H1 (cell line): ENCODE results near the gene FGD5. TPM values are rescaled to one million over a fixed set of nuclear protein-coding genes. Genes with fewer than 3 reads are reported as not detected.

ENCODE experiments used
- CTCF ChIA-PET: fragments of 300-600 bp; sonication (Branson Sonifier 250); formaldehyde crosslinking; loops from one replicate; lab custom pipeline; 2021; ENCODE audit not compliant: partially characterized antibody; lab: Charles Lee
- POLR2A ChIA-PET: fragments of 300-600 bp; sonication (Branson Sonifier 250); formaldehyde crosslinking; loops from one replicate; lab custom pipeline; 2021; ENCODE audit warnings: inconsistent platforms; ENCODE audit not compliant: partially characterized antibody; lab: Charles Lee
- DNase-seq, 2 experiments: peaks; one replicate each; pipeline versions ENCODE4 v3.0.0 to v3.0.0-alpha.2; 2010 to 2022; ENCODE audit warnings: low spot score in 2 of 2, low read depth in 1 of 2, mixed read lengths in 1 of 2
- FAIRE-seq: peaks from 2 replicates; lab custom pipeline; 2011; peaks lifted over from hg19 to GRCh38; lab: Jason Lieb, UNC
- H2AFZ ChIP-seq: 2 replicates; pipeline ENCODE4 v1.8.1; 2012; ENCODE audit warnings: low read length, inconsistent platforms
- H2AK5ac ChIP-seq: 2 replicates; pipeline ENCODE4 v1.6.1; 2013; ENCODE audit warnings: low read depth, low read length
- H2BK120ac ChIP-seq: replicated peaks from 2 replicates; pipeline ENCODE3; 2013; ENCODE audit warnings: low read depth, low read length, inconsistent platforms
- H2BK12ac ChIP-seq: 2 replicates; pipeline ENCODE4 v1.6.1; 2013; ENCODE audit warnings: low read depth, low read length
- H2BK15ac ChIP-seq: 2 replicates; pipeline ENCODE4 v1.6.1; 2013; ENCODE audit warnings: low read length
- H2BK20ac ChIP-seq: 2 replicates; pipeline ENCODE4 v1.6.1; 2013; ENCODE audit warnings: low read length
- H2BK5ac ChIP-seq: 2 replicates; pipeline ENCODE4 v1.6.1; 2013; ENCODE audit warnings: low read depth, low read length
- H3K14ac ChIP-seq: 2 replicates; pipeline ENCODE4 v1.6.1; 2013; ENCODE audit warnings: inconsistent platforms; ENCODE audit not compliant: insufficient read length
- H3K18ac ChIP-seq: 2 replicates; pipeline ENCODE4 v1.6.1; 2013; ENCODE audit warnings: low read length; ENCODE audit errors: extremely low read depth
- H3K23ac ChIP-seq: 2 replicates; pipeline ENCODE4 v1.6.1; 2013; ENCODE audit warnings: inconsistent platforms; ENCODE audit not compliant: insufficient read length
- H3K23me2 ChIP-seq: 2 replicates; pipeline ENCODE4 v1.6.1; 2013; ENCODE audit warnings: low read depth, low read length
- H3K27ac ChIP-seq: 2 replicates; pipeline ENCODE4 v1.6.1; 2011; ENCODE audit warnings: low read depth, low read length, inconsistent platforms
- H3K27me3 ChIP-seq, 4 experiments: replicated peaks in 1 of 4; 1 replicate in 1 of 4; 2 replicates in 3 of 4; pipeline versions ENCODE4 v1.6.1 to v1.8.1; 2011 to 2013; ENCODE audit warnings: low read length in 3 of 4, mild to moderate bottlenecking in 3 of 4, inconsistent platforms in 2 of 4, mixed read lengths in 2 of 4, moderate library complexity in 1 of 4; ENCODE audit not compliant: control insufficient read depth in 3 of 4, insufficient read depth in 3 of 4; ENCODE audit errors: extremely low read depth in 1 of 4
- H3K36me3 ChIP-seq, 4 experiments: 2 replicates each; pipeline versions ENCODE4 v1.6.1 to v1.8.1; 2011 to 2013; ENCODE audit warnings: mild to moderate bottlenecking in 4 of 4, low read length in 3 of 4, moderate library complexity in 2 of 4, control low read depth in 1 of 4, inconsistent platforms in 1 of 4; ENCODE audit not compliant: insufficient read depth in 4 of 4, control insufficient read depth in 2 of 4
- H3K4ac ChIP-seq: replicated peaks from 2 replicates; pipeline ENCODE3; 2013; ENCODE audit warnings: low read length, low read depth, mixed read lengths, inconsistent platforms; ENCODE audit not compliant: insufficient read length
- H3K4me1 ChIP-seq, 4 experiments: replicated peaks in 1 of 4; 1 replicate in 1 of 4; 2 replicates in 3 of 4; pipeline versions ENCODE4 v1.6.1 to v1.8.1; 2011 to 2013; ENCODE audit warnings: low read length in 3 of 4, inconsistent platforms in 2 of 4, mixed read lengths in 1 of 4; ENCODE audit not compliant: insufficient read depth in 4 of 4, control insufficient read depth in 3 of 4
- H3K4me2 ChIP-seq, 2 experiments: 2 replicates each; pipeline versions ENCODE4 v1.6.1 to v1.8.1; 2011 to 2013; ENCODE audit warnings: low read depth in 2 of 2, low read length in 2 of 2, control low read depth in 1 of 2, inconsistent platforms in 1 of 2, mild to moderate bottlenecking in 1 of 2; ENCODE audit not compliant: insufficient read depth in 1 of 2
- H3K4me3 ChIP-seq, 4 experiments: fragments of 200-600, 300-600 bp in 1 of 4; sonication (generic), shearing (Covaris generic), sonication (Bioruptor Twin) in 1 of 4; 2 replicates each; pipeline versions ENCODE4 v1.5.1 to v1.8.1; 2011 to 2016; ENCODE audit warnings: low read length in 4 of 4, low read depth in 3 of 4, control low read depth in 2 of 4, inconsistent platforms in 2 of 4, mild to moderate bottlenecking in 2 of 4, mixed read lengths in 1 of 4, moderate library complexity in 1 of 4; ENCODE audit not compliant: insufficient read depth in 2 of 4; ENCODE audit errors: extremely low read depth in 1 of 4
- H3K56ac ChIP-seq: replicated peaks from 2 replicates; pipeline ENCODE3; 2013; ENCODE audit warnings: low read depth, mild to moderate bottlenecking, mixed read lengths, low read length, inconsistent platforms; ENCODE audit not compliant: insufficient read length
- H3K79me1 ChIP-seq: 2 replicates; pipeline ENCODE4 v1.6.1; 2013; ENCODE audit warnings: low read depth, low read length, control low read depth
- H3K79me2 ChIP-seq, 2 experiments: 2 replicates each; pipeline versions ENCODE4 v1.6.1 to v1.8.1; 2012 to 2013; ENCODE audit warnings: low read length in 2 of 2, mild to moderate bottlenecking in 2 of 2, inconsistent platforms in 1 of 2; ENCODE audit not compliant: insufficient read depth in 2 of 2, control insufficient read depth in 1 of 2
- H3K9ac ChIP-seq, 4 experiments: replicated peaks in 1 of 4; 1 replicate in 1 of 4; 2 replicates in 3 of 4; pipeline versions ENCODE4 v1.6.1 to v1.8.1; 2011 to 2013; ENCODE audit warnings: low read depth in 3 of 4, low read length in 3 of 4, control low read depth in 2 of 4, mild to moderate bottlenecking in 2 of 4, moderate library complexity in 2 of 4, inconsistent platforms in 1 of 4; ENCODE audit errors: extremely low read depth in 1 of 4
- H3K9me3 ChIP-seq, 2 experiments: 2 replicates each; pipeline versions ENCODE4 v1.6.1 to v1.8.1; 2012 to 2013; ENCODE audit warnings: mild to moderate bottlenecking in 2 of 2, moderate library complexity in 2 of 2, control low read depth in 1 of 2, inconsistent platforms in 1 of 2, low read depth in 1 of 2, low read length in 1 of 2, mixed read lengths in 1 of 2; ENCODE audit not compliant: insufficient read depth in 2 of 2
- H4K20me1 ChIP-seq, 2 experiments: replicated peaks in 1 of 2; 2 replicates each; pipeline versions ENCODE3 to v1.8.1; 2011 to 2013; ENCODE audit warnings: inconsistent platforms in 2 of 2, low read length in 2 of 2, mild to moderate bottlenecking in 1 of 2; ENCODE audit not compliant: insufficient read depth in 2 of 2, control insufficient read depth in 1 of 2
- H4K5ac ChIP-seq: 2 replicates; pipeline ENCODE4 v1.6.1; 2013; ENCODE audit warnings: low read length, low read depth, mixed read lengths, inconsistent platforms; ENCODE audit not compliant: insufficient read length
- H4K8ac ChIP-seq: 2 replicates; pipeline ENCODE4 v1.8.0; 2013; ENCODE audit warnings: mild to moderate bottlenecking, moderate library complexity, low read length, inconsistent platforms; ENCODE audit not compliant: insufficient read depth; ENCODE audit errors: extremely low read depth
- H4K91ac ChIP-seq: replicated peaks from 2 replicates; pipeline ENCODE3; 2013; ENCODE audit warnings: low read length, mixed read lengths, inconsistent platforms; ENCODE audit not compliant: insufficient read length
- FOSL1 ChIP-seq: IDR thresholded peaks from 2 replicates; pipeline ENCODE4 v1.6.1; 2011; ENCODE audit warnings: mild to moderate bottlenecking, low read depth, low read length, moderate library complexity; ENCODE audit not compliant: insufficient read depth
- HDAC6 ChIP-seq: IDR thresholded peaks from one replicate; pipeline ENCODE4 v1.7.1; 2012; ENCODE audit warnings: low read depth, mild to moderate bottlenecking, inconsistent platforms, low read length, moderate library complexity
- JUN ChIP-seq: IDR thresholded peaks from 2 replicates; pipeline ENCODE4 v1.6.1; 2011; ENCODE audit warnings: low read depth, mild to moderate bottlenecking, improper control_type of control experiment, low read length
- JUND ChIP-seq: IDR thresholded peaks from 2 replicates; pipeline ENCODE4 v1.6.1; 2011; ENCODE audit warnings: mild to moderate bottlenecking, improper control_type of control experiment, low read length
- KDM1A ChIP-seq: fragments of 200-600, 300-600 bp; sonication (generic); IDR thresholded peaks from 2 replicates; pipeline ENCODE4 v1.7.1; 2016; ENCODE audit warnings: mild to moderate bottlenecking, low read length, borderline replicate concordance
- SIN3A ChIP-seq, 2 experiments: IDR thresholded peaks in 1 of 2; conservative IDR thresholded peaks in 1 of 2; 2 replicates each; pipeline ENCODE4 v1.6.1; 2011 to 2012; ENCODE audit warnings: low read length in 2 of 2, improper control_type of control experiment in 1 of 2, low read depth in 1 of 2, mild to moderate bottlenecking in 1 of 2
- SIRT6 ChIP-seq: IDR thresholded peaks from one replicate; pipeline ENCODE4 v1.7.1; 2012; ENCODE audit warnings: low read length, inconsistent platforms
- WGBS, 2 experiments: shearing (Covaris generic) in 1 of 2; methylation state at CpG; one replicate each; pipeline versions ENCODE4 v1.1.6 to v1.1.7; 2013 to 2015; ENCODE audit warnings: low lambda C conversion rate in 2 of 2, mixed read lengths in 2 of 2, inconsistent platforms in 1 of 2, low coverage in 1 of 2, missing lambda C conversion rate in 1 of 2; ENCODE audit not compliant: insufficient replicate concordance in 2 of 2, insufficient coverage in 1 of 2, insufficient read length in 1 of 2; ENCODE audit errors: extremely low coverage in 1 of 2, missing lambda C conversion rate in 1 of 2; 5-methylcytosine and 5-hydroxymethylcytosine counted together
- polyA plus RNA-seq, 7 experiments: library from polyadenylated mRNA; depleted of rRNA in 3 of 7; stranded (reverse) in 5 of 7; unstranded in 2 of 7; fragments of >200 nt in 5 of 7; fragments of 200-250 nt in 2 of 7; gene quantifications; 1 replicate in 5 of 7; 2 replicates in 1 of 7; 4 replicates in 1 of 7; pipeline versions ENCODE4 v1.2.1 to v1.2.3, GENCODE V29; 2011 to 2013; ENCODE audit warnings: missing spikeins in 2 of 7, mixed read lengths in 2 of 7
- total RNA-seq: library from RNA; stranded (reverse); fragmentation: NEBNext Ultra II Directional; extraction: Animal tissue kit (Norgen Biotek cat#: 25700); gene quantifications from 2 replicates; pipeline ENCODE4 v1.2.1, GENCODE V29; 2021
- TF ChIP-seq, protein P1 (sequence below): IDR thresholded peaks from 2 replicates; pipeline ENCODE4 v1.6.1; 2012; ENCODE audit warnings: inconsistent platforms

The FGD5 gene
- total and polyA plus RNA-seq, 2 of the 8 experiments (the other 6 are each of a cell fraction or from before 2014, with no cell fraction given), result 4.7 to 14.3 TPM

DNA sequence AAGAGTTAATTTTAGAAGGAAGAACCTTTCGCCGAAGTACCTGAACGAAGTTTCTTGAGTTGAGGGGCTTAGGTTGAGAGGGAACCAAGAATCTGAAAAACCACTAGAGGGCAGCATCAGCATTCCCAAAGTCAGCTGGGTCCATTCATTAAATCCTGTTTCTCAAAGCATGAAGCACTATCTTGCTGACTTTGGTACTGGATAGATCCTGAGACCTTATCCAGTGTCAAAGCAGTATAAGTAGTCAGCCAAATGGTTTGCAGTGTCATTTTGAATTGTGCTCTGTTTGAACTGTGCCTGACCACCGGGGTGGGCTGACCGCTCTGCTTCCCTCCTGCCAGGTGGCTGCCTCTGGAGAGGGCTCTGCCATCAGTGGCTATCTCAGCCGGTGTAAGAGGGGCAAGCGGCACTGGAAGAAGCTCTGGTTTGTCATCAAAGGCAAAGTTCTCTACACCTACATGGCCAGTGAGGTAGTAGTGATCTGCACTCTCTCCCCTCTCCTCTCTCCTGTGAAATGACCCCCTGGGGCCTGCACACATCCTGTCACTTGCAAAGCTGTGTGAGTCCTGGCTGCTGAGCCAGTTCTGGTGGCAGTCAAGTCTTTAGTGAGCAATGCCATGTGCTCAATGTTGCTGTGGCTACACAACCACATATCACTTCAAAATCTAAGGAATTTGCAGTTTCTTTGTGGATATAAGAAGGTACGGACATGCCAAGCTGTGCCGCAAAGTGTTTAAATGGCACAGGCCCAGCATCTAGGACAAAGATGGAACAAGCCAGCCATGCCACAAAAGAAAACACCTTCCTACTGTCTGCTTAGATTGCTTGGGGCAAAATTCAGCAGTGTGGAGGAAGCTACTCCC, 107.2 kb downstream of the FGD5 start:
- no peak overlapping the region for H3K18ac ChIP-seq
- H4K8ac ChIP-seq, result no peak overlapping the region
- no peak overlapping the region for H3K9ac ChIP-seq
- WGBS, 2 experiments, result 81% methylated on average over 9 of the region's 9 CpGs; no CpG with 5 or more reads in 1 of the 2 experiments
- H3K56ac ChIP-seq, result no peak overlapping the region
- H3K23me2 ChIP-seq, result no peaks in the 10 kb centered on the region
- no peak overlapping the region for H3K4me3 ChIP-seq
- no peak overlapping the region for H2AK5ac ChIP-seq
- no peaks in the 10 kb centered on the region for H3K79me1 ChIP-seq
- H3K36me3 ChIP-seq, result no peaks in the 10 kb centered on the region
- H4K20me1 ChIP-seq, result peaks cover 0 to 2% of the 10 kb centered on the region in 2 experiments
- H3K14ac ChIP-seq, result no peak overlapping the region
- H3K23ac ChIP-seq, result no peak overlapping the region
- no peak overlapping the region for H4K91ac ChIP-seq
- H2BK12ac ChIP-seq, result no peak overlapping the region
- ChIA-PET CTCF (interaction anchor here (0.6 to 21.0 kb wide), 41 partner anchors 11 to 402 kb away, joined by 3 to 337 read pairs (median 3); partner anchors contain the start of gene C3orf20), POLR2A (interaction anchor here (0.6 to 2.5 kb wide), 5 partner anchors 14 to 279 kb away, joined by 3 to 11 read pairs (median 3); partner anchors contain the start of gene NR2C2)
- DNase-seq, result peak in 1 of 2 experiments; percentile 58
- H2BK5ac ChIP-seq, result no peak overlapping the region
- no peak overlapping the region for H3K4ac ChIP-seq
- H3K4me2 ChIP-seq, result no peak overlapping the region
- no peaks in the 10 kb centered on the region for H3K79me2 ChIP-seq
- no peaks in the 10 kb centered on the region for H3K27me3 ChIP-seq
- no peaks in the 10 kb centered on the region for H3K9me3 ChIP-seq
- H4K5ac ChIP-seq, result no peak overlapping the region
- no peak overlapping the region for H2BK15ac ChIP-seq
- no peak overlapping the region for H2AFZ ChIP-seq
- peaks cover 0 to 7% (median under 1%) of the 10 kb centered on the region in 4 experiments; a peak in 4 of 7 replicates for H3K4me1 ChIP-seq
- no peak overlapping the region for H2BK20ac ChIP-seq
- FAIRE-seq, result peak; percentile 82
- H2BK120ac ChIP-seq, result no peak overlapping the region
- no peak overlapping the region for H3K27ac ChIP-seq
- TF ChIP-seq FOSL1 (no peak), HDAC6 (no peak), JUN (no peak), KDM1A (no peak), SIN3A (conservative IDR thresholded peaks at IDR 0.05 in 1 of 2, IDR thresholded peaks at IDR 0.05 in 1 of 2; ENCODE audit: low read depth in 1 of 2, low read length in 2 of 2) (no peak), SIRT6 (no peak), JUND (no peak)
- TF ChIP-seq, protein P1, sequence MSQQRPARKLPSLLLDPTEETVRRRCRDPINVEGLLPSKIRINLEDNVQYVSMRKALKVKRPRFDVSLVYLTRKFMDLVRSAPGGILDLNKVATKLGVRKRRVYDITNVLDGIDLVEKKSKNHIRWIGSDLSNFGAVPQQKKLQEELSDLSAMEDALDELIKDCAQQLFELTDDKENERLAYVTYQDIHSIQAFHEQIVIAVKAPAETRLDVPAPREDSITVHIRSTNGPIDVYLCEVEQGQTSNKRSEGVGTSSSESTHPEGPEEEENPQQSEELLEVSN, result no peak
